Left ventricle myocardium inferior (tissue), 1 donor: ENCODE data around the gene HERC3. TPM values are rescaled to one million over a fixed set of nuclear protein-coding genes. Genes with fewer than 3 reads are reported as not detected.

Source experiments
- DNase-seq: peaks from one replicate; pipeline ENCODE4 v3.0.0-alpha.2; 2020
- H3K27ac ChIP-seq: fragments of 200-600 bp; replicated peaks from 2 replicates; pipeline ENCODE4 v1.8.0; 2021
- H3K27me3 ChIP-seq: fragments of 200-600 bp; 2 replicates; pipeline ENCODE4 v1.8.0; 2021; ENCODE audit warnings: low read depth
- H3K36me3 ChIP-seq: fragments of 200-600 bp; 2 replicates; pipeline ENCODE4 v1.8.0; 2021
- H3K4me1 ChIP-seq: fragments of 200-600 bp; 2 replicates; pipeline ENCODE4 v1.8.0; 2021
- H3K4me3 ChIP-seq: fragments of 200-600 bp; 2 replicates; pipeline ENCODE4 v1.8.0; 2021; ENCODE audit warnings: mild to moderate bottlenecking, moderate library complexity
- H3K9me3 ChIP-seq: fragments of 200-600 bp; replicated peaks from 2 replicates; pipeline ENCODE4 v1.8.0; 2021
- CTCF ChIP-seq: fragments of 200-600 bp; IDR thresholded peaks from 2 replicates; pipeline ENCODE4 v1.8.0; 2021; ENCODE audit warnings: antibody characterized with exemption, mild to moderate bottlenecking, borderline replicate concordance
- intact Hi-C: fragments of 100-400 bp; cut with micrococcal nuclease; formaldehyde crosslinking; loops from one replicate; pipeline ENCODE4 v1.11.0; 2022
- total RNA-seq: library from RNA; stranded (reverse); fragmentation: NEBNext Ultra II Directional; extraction: Animal tissue kit (Norgen Biotek cat#: 25700); gene quantifications from one replicate; pipeline ENCODE4 v1.2.1, GENCODE V29; 2021
- donor health status: DM: no; HTN: yes; CAD: no; lungs with severe emphysema.

HERC3 gene
- total RNA-seq, 1 donor from 2014 or later = 56.8 TPM

- Histone ChIP-seq H3K4me3 (no peak overlapping the region), H3K9me3 (no peaks in the 10 kb centered on the region), H3K27ac (peak overlapping the region; percentile 47), H3K4me1 (peaks cover 74% of the 10 kb centered on the region), H3K27me3 (no peaks in the 10 kb centered on the region), H3K36me3 (peaks cover 64% of the 10 kb centered on the region)
- DNase-seq = no peak
- no peak for TF ChIP-seq CTCF
- intact Hi-C loops = no loop called here
These were observed 132.9 kb downstream of the HERC3 start for GRCh38 chr4:88725143-88725542.

- H3K4me3 ChIP-seq = no peak overlapping the region
- intact Hi-C loops = no loop called here
- H3K36me3 ChIP-seq = peaks cover 73% of the 10 kb centered on the region
- no peak overlapping the region for H3K27ac ChIP-seq
- no peaks in the 10 kb centered on the region for H3K27me3 ChIP-seq
- H3K4me1 ChIP-seq = peaks cover 66% of the 10 kb centered on the region
- no peak for DNase-seq
- TF ChIP-seq CTCF = no peak
- H3K9me3 ChIP-seq = no peaks in the 10 kb centered on the region
These were observed 133.7 kb downstream of the HERC3 start for GRCh38 chr4:88725986-88726385.

GRCh38 chr4:88728146-88728545 is 135.9 kb downstream of the HERC3 start:
- no peak for TF ChIP-seq CTCF
- Histone ChIP-seq H3K9me3 (no peaks in the 10 kb centered on the region), H3K4me3 (no peak overlapping the region), H3K4me1 (peaks cover 44% of the 10 kb centered on the region), H3K27ac (peak overlapping the region; percentile 61), H3K36me3 (peaks cover 84% of the 10 kb centered on the region), H3K27me3 (no peaks in the 10 kb centered on the region)
- intact Hi-C loops = no loop called here
- DNase-seq = no peak

GRCh38 chr4:88729146-88729760 is 137.0 kb downstream of the HERC3 start:
- no peak for TF ChIP-seq CTCF
- Histone ChIP-seq H3K27me3 (no peaks in the 10 kb centered on the region), H3K4me3 (no peak overlapping the region), H3K9me3 (no peaks in the 10 kb centered on the region), H3K4me1 (peaks cover 33% of the 10 kb centered on the region), H3K27ac (no peak overlapping the region), H3K36me3 (peaks cover 74% of the 10 kb centered on the region)
- intact Hi-C loops = no loop called here
- DNase-seq = no peak

- intact Hi-C loops = no loop called here
- H3K27me3 ChIP-seq = no peaks in the 10 kb centered on the region
- no peak overlapping the region for H3K4me3 ChIP-seq
- no peak for TF ChIP-seq CTCF
- DNase-seq = no peak
- H3K4me1 ChIP-seq = peaks cover 34% of the 10 kb centered on the region
- H3K36me3 ChIP-seq = peaks cover 61% of the 10 kb centered on the region
- no peak overlapping the region for H3K27ac ChIP-seq
- no peaks in the 10 kb centered on the region for H3K9me3 ChIP-seq
These were observed 138.5 kb downstream of the HERC3 start for GRCh38 chr4:88730811-88731210.
